Right lobe of liver (tissue), 4 donors: ENCODE measurements around the gene DLL4.
A peak's percentile ranks its signal among the peaks of the same experiment; 100 is the strongest.

Source experiments
- POLR2A ChIP-seq: fragments of 450-650 bp; IDR thresholded peaks from one replicate; pipeline ENCODE4 v1.6.1; 2017; ENCODE audit warnings: antibody characterized with exemption, mild to moderate bottlenecking
- TF ChIP-seq, protein P1 (sequence below), 4 donors: fragments of 200-600 bp in 3 of 4; fragments of 450-650 bp in 1 of 4; IDR thresholded peaks; one replicate each; pipeline versions ENCODE4 v1.5.1 to v1.8.0; 2016 to 2022; ENCODE audit warnings: antibody characterized with exemption in 4 of 4, mild to moderate bottlenecking in 2 of 4
- donor health status: DM: no; HTN: no; CAD: no.
- donor health status: DM: no; HTN: no; CAD: no.
- donor health status: DM: no; HTN: yes; CAD: no.

GRCh38 chr15:40893733-40894680 lies 35.1 kb upstream of the DLL4 start, which contains the start of gene VPS18:
- TF ChIP-seq, protein P1, sequence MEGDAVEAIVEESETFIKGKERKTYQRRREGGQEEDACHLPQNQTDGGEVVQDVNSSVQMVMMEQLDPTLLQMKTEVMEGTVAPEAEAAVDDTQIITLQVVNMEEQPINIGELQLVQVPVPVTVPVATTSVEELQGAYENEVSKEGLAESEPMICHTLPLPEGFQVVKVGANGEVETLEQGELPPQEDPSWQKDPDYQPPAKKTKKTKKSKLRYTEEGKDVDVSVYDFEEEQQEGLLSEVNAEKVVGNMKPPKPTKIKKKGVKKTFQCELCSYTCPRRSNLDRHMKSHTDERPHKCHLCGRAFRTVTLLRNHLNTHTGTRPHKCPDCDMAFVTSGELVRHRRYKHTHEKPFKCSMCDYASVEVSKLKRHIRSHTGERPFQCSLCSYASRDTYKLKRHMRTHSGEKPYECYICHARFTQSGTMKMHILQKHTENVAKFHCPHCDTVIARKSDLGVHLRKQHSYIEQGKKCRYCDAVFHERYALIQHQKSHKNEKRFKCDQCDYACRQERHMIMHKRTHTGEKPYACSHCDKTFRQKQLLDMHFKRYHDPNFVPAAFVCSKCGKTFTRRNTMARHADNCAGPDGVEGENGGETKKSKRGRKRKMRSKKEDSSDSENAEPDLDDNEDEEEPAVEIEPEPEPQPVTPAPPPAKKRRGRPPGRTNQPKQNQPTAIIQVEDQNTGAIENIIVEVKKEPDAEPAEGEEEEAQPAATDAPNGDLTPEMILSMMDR (IDR thresholded peaks at IDR 0.05): peak; percentile 97 to 99 (median 98)
- TF ChIP-seq POLR2A: peak; percentile 82
